Smooth muscle cell (in vitro differentiated cells): ENCODE data around the gene DMXL1. TPM values are rescaled to one million over a fixed set of nuclear protein-coding genes. Genes with fewer than 3 reads are reported as not detected.
"Not testable (repeated sequence)": the region's sequence is repeated elsewhere in the genome, so short reads cannot be mapped to it uniquely, and the experiment has no call there.

Source experiments
- DNase-seq: peaks from one replicate; lab custom pipeline; 2025; ENCODE audit not compliant: unreplicated experiment; lab: John Stamatoyannopoulos, UW
- H2AFZ ChIP-seq: fragments of 200-600 bp; sonication (generic); 2 replicates; pipeline ENCODE4 v1.6.0; 2016; ENCODE audit warnings: antibody characterized with exemption, low read depth, mild to moderate bottlenecking
- H3F3A ChIP-seq: fragments of 200-600 bp; sonication (generic); 2 replicates; pipeline ENCODE4 v1.6.0; 2017; ENCODE audit warnings: antibody characterized with exemption, low read depth
- H3K27ac ChIP-seq: fragments of 200-600 bp; sonication (generic); 2 replicates; pipeline ENCODE4 v1.5.1; 2016; ENCODE audit warnings: low read depth, mild to moderate bottlenecking
- H3K27me3 ChIP-seq: fragments of 200-600 bp; sonication (generic); 2 replicates; pipeline ENCODE4 v1.6.1; 2016; ENCODE audit warnings: low read depth, mild to moderate bottlenecking
- H3K36me3 ChIP-seq: fragments of 200-600 bp; sonication (generic); 2 replicates; pipeline ENCODE4 v1.5.1; 2016; ENCODE audit warnings: low read depth
- H3K4me1 ChIP-seq: fragments of 200-600 bp; sonication (generic); 2 replicates; pipeline ENCODE4 v1.5.1; 2016; ENCODE audit warnings: low read depth
- H3K4me2 ChIP-seq: fragments of 200-600 bp; sonication (generic); 2 replicates; pipeline ENCODE4 v1.6.0; 2016; ENCODE audit warnings: mild to moderate bottlenecking
- H3K4me3 ChIP-seq: fragments of 200-600 bp; sonication (generic); 2 replicates; pipeline ENCODE4 v1.5.1; 2016; ENCODE audit warnings: mild to moderate bottlenecking
- H3K79me2 ChIP-seq: fragments of 200-600 bp; sonication (generic); 2 replicates; pipeline ENCODE4 v1.6.0; 2016; ENCODE audit warnings: low read depth, mild to moderate bottlenecking
- H3K9ac ChIP-seq: fragments of 200-600 bp; sonication (generic); 2 replicates; pipeline ENCODE4 v1.6.0; 2016; ENCODE audit warnings: low read depth
- H3K9me3 ChIP-seq: fragments of 200-600 bp; sonication (generic); replicated peaks from 2 replicates; pipeline ENCODE4 v1.5.1; 2016; ENCODE audit warnings: low read depth
- H4K20me1 ChIP-seq: fragments of 200-600 bp; sonication (generic); 2 replicates; pipeline ENCODE4 v1.6.0; 2016; ENCODE audit warnings: low read depth
- WGBS: methylation state at CpG from one replicate; pipeline ENCODE4 v1.1.7; 2016; ENCODE audit warnings: low lambda C conversion rate; 5-methylcytosine and 5-hydroxymethylcytosine counted together
- polyA plus RNA-seq: library from polyadenylated mRNA; unstranded; fragments of >200 nt; fragmentation: Nextera tagmentation; extraction: Ambion mirVana; gene quantifications from 2 replicates; pipeline ENCODE4 v1.2.1, GENCODE V29; 2016
- total RNA-seq: library from RNA; depleted of rRNA; stranded (reverse); fragments of >200 nt; gene quantifications from 2 replicates; pipeline ENCODE4 v1.2.3, GENCODE V29; 2014
- TF ChIP-seq, protein P1 (sequence below): fragments of 200-600 bp; sonication (generic); IDR thresholded peaks from 2 replicates; pipeline ENCODE4 v1.5.1; 2017; ENCODE audit warnings: borderline replicate concordance, mild to moderate bottlenecking, antibody characterized with exemption; ENCODE audit not compliant: insufficient read depth, poor library complexity, severe bottlenecking

Gene DMXL1
- total and polyA plus RNA-seq, 2 experiments from 2014 or later: 9.6 to 76.0 TPM

DNA sequence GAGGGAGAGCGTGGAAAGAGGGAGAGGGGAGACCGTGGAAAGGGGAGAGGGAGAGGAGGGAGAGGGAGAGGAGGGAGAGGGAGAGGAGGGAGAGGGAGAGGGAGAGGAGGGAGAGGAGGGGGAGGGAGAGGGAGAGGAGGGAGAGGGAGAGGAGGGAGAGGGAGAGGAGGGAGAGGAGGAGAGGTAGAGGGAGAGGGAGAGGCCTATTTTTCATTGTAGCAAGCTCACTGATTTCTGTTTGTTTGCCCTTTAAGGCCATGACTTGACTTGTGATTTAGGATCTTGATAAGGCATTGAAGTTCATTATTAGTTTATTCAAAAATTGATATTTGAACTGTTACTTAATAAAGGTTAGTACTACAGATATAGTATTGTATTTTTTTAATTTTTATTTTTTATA lies 52.4 kb downstream of the DMXL1 start:
- H3F3A ChIP-seq: no peaks in the 10 kb centered on the region
- no peak overlapping the region for H3K9ac ChIP-seq
- DNase-seq: no peak
- H3K4me1 ChIP-seq: no peaks in the 10 kb centered on the region
- no peaks in the 10 kb centered on the region for H3K27me3 ChIP-seq
- no peaks in the 10 kb centered on the region for H3K79me2 ChIP-seq
- H3K4me3 ChIP-seq: no peak overlapping the region
- H3K9me3 ChIP-seq: no peaks in the 10 kb centered on the region
- H3K36me3 ChIP-seq: peaks cover 13% of the 10 kb centered on the region
- H3K27ac ChIP-seq: no peak overlapping the region
- WGBS: 100% methylated on average over 1 of the region's 2 CpGs
- H3K4me2 ChIP-seq: no peak overlapping the region
- H2AFZ ChIP-seq: no peak overlapping the region
- TF ChIP-seq, protein P1, sequence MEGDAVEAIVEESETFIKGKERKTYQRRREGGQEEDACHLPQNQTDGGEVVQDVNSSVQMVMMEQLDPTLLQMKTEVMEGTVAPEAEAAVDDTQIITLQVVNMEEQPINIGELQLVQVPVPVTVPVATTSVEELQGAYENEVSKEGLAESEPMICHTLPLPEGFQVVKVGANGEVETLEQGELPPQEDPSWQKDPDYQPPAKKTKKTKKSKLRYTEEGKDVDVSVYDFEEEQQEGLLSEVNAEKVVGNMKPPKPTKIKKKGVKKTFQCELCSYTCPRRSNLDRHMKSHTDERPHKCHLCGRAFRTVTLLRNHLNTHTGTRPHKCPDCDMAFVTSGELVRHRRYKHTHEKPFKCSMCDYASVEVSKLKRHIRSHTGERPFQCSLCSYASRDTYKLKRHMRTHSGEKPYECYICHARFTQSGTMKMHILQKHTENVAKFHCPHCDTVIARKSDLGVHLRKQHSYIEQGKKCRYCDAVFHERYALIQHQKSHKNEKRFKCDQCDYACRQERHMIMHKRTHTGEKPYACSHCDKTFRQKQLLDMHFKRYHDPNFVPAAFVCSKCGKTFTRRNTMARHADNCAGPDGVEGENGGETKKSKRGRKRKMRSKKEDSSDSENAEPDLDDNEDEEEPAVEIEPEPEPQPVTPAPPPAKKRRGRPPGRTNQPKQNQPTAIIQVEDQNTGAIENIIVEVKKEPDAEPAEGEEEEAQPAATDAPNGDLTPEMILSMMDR: no peak
- no peaks in the 10 kb centered on the region for H4K20me1 ChIP-seq

DNA sequence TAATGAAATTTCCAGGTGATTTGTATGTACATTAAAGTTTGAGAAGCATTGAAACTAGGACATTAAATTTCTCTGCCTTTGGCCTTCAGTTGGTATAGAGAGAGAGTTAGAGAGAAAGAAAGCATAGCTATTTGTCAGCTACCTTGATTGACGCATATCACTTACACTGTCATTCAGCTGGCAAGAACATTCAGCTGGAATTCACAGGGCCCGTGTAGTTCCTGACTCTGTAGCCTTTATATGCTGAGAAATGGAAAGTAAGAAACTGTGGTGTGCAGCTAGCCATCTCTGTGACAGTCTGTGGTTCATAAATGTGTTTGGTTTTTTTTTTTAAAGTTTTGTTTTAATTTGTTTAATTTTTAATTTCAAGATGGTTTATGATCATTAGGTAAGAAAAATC lies 58.9 kb downstream of the DMXL1 start:
- no peak overlapping the region for H3K4me2 ChIP-seq
- WGBS: 98% methylated on average over 2 of the region's 2 CpGs
- peaks cover 8% of the 10 kb centered on the region for H3K36me3 ChIP-seq
- TF ChIP-seq, protein P1: no peak
- DNase-seq: no peak
- H3F3A ChIP-seq: no peaks in the 10 kb centered on the region
- no peak overlapping the region for H2AFZ ChIP-seq
- no peaks in the 10 kb centered on the region for H3K27me3 ChIP-seq
- H3K4me3 ChIP-seq: no peak overlapping the region
- H4K20me1 ChIP-seq: no peaks in the 10 kb centered on the region
- H3K79me2 ChIP-seq: no peaks in the 10 kb centered on the region
- no peaks in the 10 kb centered on the region for H3K4me1 ChIP-seq
- H3K27ac ChIP-seq: no peak overlapping the region
- H3K9ac ChIP-seq: no peak overlapping the region
- no peaks in the 10 kb centered on the region for H3K9me3 ChIP-seq

DNA sequence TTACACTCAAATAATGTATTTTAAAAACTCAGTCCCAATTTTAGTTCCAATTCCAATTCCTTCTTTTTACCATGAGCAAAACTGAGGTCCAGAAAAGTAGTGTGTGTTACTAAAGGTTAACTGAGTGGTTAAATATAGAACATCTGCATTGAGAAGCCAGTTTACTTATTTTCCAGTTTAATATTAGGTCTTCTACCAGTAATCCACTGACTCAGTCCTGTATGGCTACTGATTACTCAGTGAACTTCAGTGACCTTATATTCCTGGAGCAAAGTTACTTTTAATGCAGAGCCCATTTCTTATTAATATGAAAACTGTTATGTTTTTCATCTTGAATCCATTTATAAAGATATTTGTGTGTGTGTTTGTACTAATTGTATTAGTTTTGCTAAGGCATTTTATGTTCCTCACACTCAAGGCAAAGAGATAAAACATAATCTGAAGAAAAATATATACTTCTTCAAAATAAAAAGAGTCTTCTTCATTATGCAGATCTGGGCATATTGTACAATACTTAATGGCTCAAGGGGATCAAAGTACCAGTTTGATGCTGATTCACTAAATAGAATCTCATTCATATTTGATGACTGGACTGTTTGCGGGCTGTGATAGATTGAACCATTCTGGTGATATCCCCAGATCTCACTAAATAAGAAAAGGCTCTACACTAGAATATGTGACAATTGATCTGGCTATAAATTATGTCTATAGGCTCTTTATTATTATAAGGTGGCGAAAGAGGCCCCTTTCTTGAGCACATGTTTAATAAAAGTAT lies 60.8 kb downstream of the DMXL1 start:
- H3K4me1 ChIP-seq: no peaks in the 10 kb centered on the region
- 100% methylated on average over 2 of the region's 2 CpGs for WGBS
- no peaks in the 10 kb centered on the region for H4K20me1 ChIP-seq
- H3K36me3 ChIP-seq: peaks cover 19% of the 10 kb centered on the region
- TF ChIP-seq, protein P1: no peak
- no peak overlapping the region for H3K4me3 ChIP-seq
- no peaks in the 10 kb centered on the region for H3F3A ChIP-seq
- H3K27ac ChIP-seq: no peak overlapping the region
- DNase-seq: no peak
- H3K9me3 ChIP-seq: peaks cover 5% of the 10 kb centered on the region
- no peak overlapping the region for H2AFZ ChIP-seq
- no peaks in the 10 kb centered on the region for H3K27me3 ChIP-seq
- no peak overlapping the region for H3K4me2 ChIP-seq
- H3K79me2 ChIP-seq: no peaks in the 10 kb centered on the region
- no peak overlapping the region for H3K9ac ChIP-seq

DNA sequence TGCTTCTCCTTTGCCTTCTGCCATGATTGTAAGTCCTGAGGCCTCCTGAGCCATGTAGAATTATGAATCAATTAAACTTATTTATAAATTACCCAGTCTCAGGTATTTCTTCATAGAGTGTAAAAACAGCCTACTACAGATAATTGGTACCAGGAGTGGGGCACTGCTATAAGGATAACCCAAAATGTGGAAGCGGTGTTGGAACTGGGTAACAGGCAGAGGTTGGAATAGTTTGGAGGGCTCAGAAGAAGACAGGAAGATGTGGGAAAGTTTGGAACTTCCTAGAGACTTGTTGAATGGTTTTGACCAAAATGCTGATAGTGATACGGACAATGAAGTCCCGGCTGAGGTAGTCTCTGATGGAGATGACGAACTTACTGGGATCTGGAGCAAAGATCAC lies 64.9 kb downstream of the DMXL1 start:
- not testable (repeated sequence) for H3K79me2 ChIP-seq, H4K20me1 ChIP-seq, H3K9me3 ChIP-seq, H3K4me1 ChIP-seq, H3K27ac ChIP-seq, H3K4me2 ChIP-seq, H3K9ac ChIP-seq, H3K27me3 ChIP-seq, H2AFZ ChIP-seq, H3K4me3 ChIP-seq, DNase-seq, H3F3A ChIP-seq
- 98% methylated on average over 4 of the region's 4 CpGs for WGBS
- peaks cover 24% of the 10 kb centered on the region for H3K36me3 ChIP-seq
